HepG2 (cell line): ENCODE measurements around the gene THEM4. TPM values are rescaled to one million over a fixed set of nuclear protein-coding genes. Genes with fewer than 3 reads are reported as not detected.

ENCODE experiments used
- ATAC-seq: fragments of 200-7000 bp; cut with Tn5 transposase; 3 replicates; pipeline ENCODE4 v1.9.1; 2020; ENCODE audit warnings: mild to moderate bottlenecking, moderate library complexity
- BruUV-seq: library from RNA; stranded (reverse); fragments of 400-500 nt; replicated peaks from 2 replicates; lab custom pipeline; 2021; lab: Mats Ljungman, UMichigan
- CTCF ChIA-PET: fragments of 300-600 bp; formaldehyde crosslinking; extraction: SDS; loops from one replicate; lab custom pipeline; 2021; ENCODE audit warnings: low total read pairs, inconsistent platforms, low intra/inter-chr PET ratio; lab: Yijun Ruan, JAX
- POLR2A ChIA-PET: fragments of 350-600 bp; sonication (Branson Sonifier 250); formaldehyde crosslinking; loops from one replicate; lab custom pipeline; 2020; ENCODE audit warnings: antibody characterized with exemption, inconsistent platforms; lab: Yijun Ruan, JAX
- DNase-seq: peaks from one replicate; pipeline ENCODE4 v3.0.0-alpha.2; 2015; ENCODE audit warnings: low spot score
- FAIRE-seq: peaks from 3 replicates; lab custom pipeline; 2011; peaks lifted over from hg19 to GRCh38; lab: Jason Lieb, UNC
- H2AFZ ChIP-seq: one replicate; pipeline ENCODE4 v1.6.1; 2011; ENCODE audit warnings: low read length, inconsistent platforms
- H3K27ac ChIP-seq: fragments of 300-600 bp; 3 replicates; pipeline ENCODE4 v1.8.0; 2011; ENCODE audit warnings: mixed run types, mild to moderate bottlenecking, mixed read lengths, low read length, inconsistent platforms; ENCODE audit not compliant: insufficient read depth; ENCODE audit errors: extremely low read length
- H3K27me3 ChIP-seq, 2 experiments: fragments of 200-600 bp in 1 of 2; 2 replicates in 1 of 2; 3 replicates in 1 of 2; pipeline versions ENCODE4 v1.6.0 to v1.8.0; 2011; ENCODE audit warnings: low read length in 2 of 2, mild to moderate bottlenecking in 2 of 2, moderate library complexity in 2 of 2, inconsistent platforms in 1 of 2; ENCODE audit not compliant: insufficient read depth in 2 of 2, control insufficient read depth in 1 of 2
- H3K36me3 ChIP-seq, 2 experiments: fragments of 200-600 bp in 1 of 2; replicated peaks in 1 of 2; 2 replicates in 1 of 2; 3 replicates in 1 of 2; pipeline versions ENCODE4 v1.5.1 to v1.8.0; 2011; ENCODE audit warnings: low read length in 2 of 2, inconsistent platforms in 1 of 2; ENCODE audit not compliant: insufficient read depth in 2 of 2, control insufficient read depth in 1 of 2
- H3K4me1 ChIP-seq: 2 replicates; pipeline ENCODE4 v1.5.1; 2012; ENCODE audit warnings: low read length, inconsistent platforms; ENCODE audit not compliant: insufficient read depth
- H3K4me2 ChIP-seq: 2 replicates; pipeline ENCODE4 v1.6.0; 2011; ENCODE audit warnings: low read depth, low read length, inconsistent platforms
- H3K4me3 ChIP-seq, 3 experiments: fragments of 200-600 bp in 1 of 3; sonication (generic), shearing (Covaris generic) in 1 of 3; replicated peaks in 1 of 3; 2 replicates each; pipeline ENCODE4 v1.5.1; 2011 to 2016; ENCODE audit warnings: low read length in 3 of 3, inconsistent platforms in 2 of 3, low read depth in 2 of 3, mild to moderate bottlenecking in 2 of 3, control low read depth in 1 of 3, mixed read lengths in 1 of 3; ENCODE audit not compliant: insufficient read depth in 1 of 3
- H3K79me2 ChIP-seq: one replicate; pipeline ENCODE4 v1.6.1; 2011; ENCODE audit warnings: low read length, inconsistent platforms; ENCODE audit not compliant: insufficient read depth
- H3K9ac ChIP-seq: 2 replicates; pipeline ENCODE4 v1.6.0; 2011; ENCODE audit warnings: mild to moderate bottlenecking, low read depth, low read length, inconsistent platforms; ENCODE audit not compliant: insufficient read depth
- H3K9me3 ChIP-seq: 2 replicates; pipeline ENCODE4 v1.5.1; 2012; ENCODE audit warnings: mild to moderate bottlenecking, low read length
- H4K20me1 ChIP-seq: 2 replicates; pipeline ENCODE4 v1.6.0; 2011; ENCODE audit warnings: inconsistent platforms, mild to moderate bottlenecking, low read length, moderate library complexity; ENCODE audit not compliant: insufficient read depth
- AKAP8 ChIP-seq: sonication (generic); formaldehyde crosslinking; IDR thresholded peaks from 2 replicates; pipeline ENCODE4 v1.5.1; 2020; ENCODE audit warnings: mild to moderate bottlenecking, missing genetic modification reagents
- FOXK1 ChIP-seq: sonication (generic); formaldehyde crosslinking; IDR thresholded peaks from 2 replicates; pipeline ENCODE4 v1.4.0; 2020; ENCODE audit warnings: low read depth, missing genetic modification reagents, borderline replicate concordance
- SMYD3 ChIP-seq: sonication (generic); formaldehyde crosslinking; IDR thresholded peaks from 2 replicates; pipeline ENCODE4 v1.8.1; 2023; ENCODE audit warnings: mild to moderate bottlenecking, missing genetic modification reagents
- ZNF546 ChIP-seq: sonication (generic); formaldehyde crosslinking; conservative IDR thresholded peaks from 2 replicates; pipeline ENCODE4 v1.8.1; 2023; ENCODE audit warnings: mild to moderate bottlenecking, missing genetic modification reagents
- in situ Hi-C: cut with HindIII; loops from 2 replicates; pipeline ENCODE4 v1.10.0; 2017; ENCODE audit warnings: low pct_unique_long_range_greater_than_20kb; ENCODE audit not compliant: extremely low pct_ligation_motif_present
- intact Hi-C: fragments of 100-400 bp; cut with micrococcal nuclease; formaldehyde crosslinking; loops from one replicate; pipeline ENCODE4 v1.10.0; 2022; ENCODE audit not compliant: unreplicated experiment
- polyA plus RNA-seq, 8 experiments: library from polyadenylated mRNA; depleted of rRNA in 3 of 8; stranded (reverse) in 7 of 8; unstranded in 1 of 8; fragments of >200 nt; fragmentation: Illumina TruSeq in 4 of 8; extraction: Trizol in 4 of 8; gene quantifications; 2 replicates each; pipeline versions ENCODE4 v1.2.1 to v1.2.3, GENCODE V29; 2011 to 2016; ENCODE audit warnings: low read depth in 4 of 8, missing spikeins in 1 of 8, mixed read lengths in 1 of 8; ENCODE audit not compliant: insufficient read depth in 1 of 8
- total RNA-seq, 5 experiments: library from RNA; depleted of rRNA; stranded (reverse); fragments of >200 nt; fragmentation: Illumina TruSeq; extraction: Trizol; gene quantifications; 2 replicates each; pipeline ENCODE4 v1.2.3, GENCODE V29; 2016; ENCODE audit warnings: low read depth in 1 of 5
- TF ChIP-seq, protein P1 (sequence below): IDR thresholded peaks from 2 replicates; pipeline ENCODE4 v1.6.1; 2016; ENCODE audit warnings: mild to moderate bottlenecking

Gene THEM4
- total and polyA plus RNA-seq, 2 of the 13 experiments (the other 11 are each of a cell fraction or from before 2014, with no cell fraction given) = 10.9 to 13.9 TPM

GRCh38 chr1:151841141-151841540 lies 68.2 kb downstream of the THEM4 start (continued):
- TF ChIP-seq AKAP8 (CRISPR knock-in tag) = no peak
- TF ChIP-seq SMYD3 (CRISPR knock-in tag) = no peak
- no peak for TF ChIP-seq ZNF546 (CRISPR knock-in tag)

DNA sequence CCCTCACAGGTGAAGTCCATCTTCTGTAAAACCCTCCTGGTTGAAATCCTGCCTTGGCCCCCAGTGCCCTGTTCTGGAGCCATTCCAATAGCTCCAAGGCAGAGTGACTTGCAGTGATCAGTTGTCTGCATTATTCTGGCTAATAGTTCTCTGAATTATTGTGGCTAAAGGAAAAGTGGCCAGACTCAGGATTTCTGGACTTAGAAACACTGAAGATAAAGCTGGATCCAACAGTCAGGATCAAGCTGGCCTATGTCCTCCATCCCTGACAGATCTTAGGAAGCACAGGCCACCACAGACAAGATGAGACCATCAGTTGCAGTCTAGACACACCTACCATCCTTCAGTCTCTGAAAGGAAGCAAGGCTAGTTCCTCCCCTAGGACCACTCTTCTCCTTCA lies 68.9 kb downstream of the THEM4 start:
- Histone ChIP-seq H3K9ac (peak overlapping the region; percentile 58; the same call in 1 of the 2 replicates), H3K4me1 (peaks cover 51% of the 10 kb centered on the region), H3K36me3 (no peaks in the 10 kb centered on the region), H3K4me3 (peak overlapping the region in 1 of 3 experiments; percentile 56; a peak in 3 of 6 replicates), H3K9me3 (no peaks in the 10 kb centered on the region), H3K4me2 (peak overlapping the region; percentile 66), H3K27me3 (peaks cover 0 to 6% of the 10 kb centered on the region in 2 experiments; a peak in 2 of 5 replicates), H4K20me1 (no peaks in the 10 kb centered on the region), H3K79me2 (no peaks in the 10 kb centered on the region), H2AFZ (no peak overlapping the region), H3K27ac (no peak overlapping the region)
- no peak for DNase-seq
- ChIA-PET POLR2A (interaction anchor here (1.2 to 1.4 kb wide), 5 partner anchors 10 to 300 kb away, joined by 3 to 10 read pairs (median 6); partner anchors contain the start of genes MRPL9 and TUFT1), CTCF (no interaction called here)
- no peak for TF ChIP-seq FOXK1 (CRISPR knock-in tag)
- TF ChIP-seq, protein P1, sequence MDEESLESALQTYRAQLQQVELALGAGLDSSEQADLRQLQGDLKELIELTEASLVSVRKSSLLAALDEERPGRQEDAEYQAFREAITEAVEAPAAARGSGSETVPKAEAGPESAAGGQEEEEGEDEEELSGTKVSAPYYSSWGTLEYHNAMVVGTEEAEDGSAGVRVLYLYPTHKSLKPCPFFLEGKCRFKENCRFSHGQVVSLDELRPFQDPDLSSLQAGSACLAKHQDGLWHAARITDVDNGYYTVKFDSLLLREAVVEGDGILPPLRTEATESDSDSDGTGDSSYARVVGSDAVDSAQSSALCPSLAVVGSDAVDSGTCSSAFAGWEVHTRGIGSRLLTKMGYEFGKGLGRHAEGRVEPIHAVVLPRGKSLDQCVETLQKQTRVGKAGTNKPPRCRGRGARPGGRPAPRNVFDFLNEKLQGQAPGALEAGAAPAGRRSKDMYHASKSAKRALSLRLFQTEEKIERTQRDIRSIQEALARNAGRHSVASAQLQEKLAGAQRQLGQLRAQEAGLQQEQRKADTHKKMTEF = no peak
- intact Hi-C loops = no loop called here
- BruUV-seq = TSS peak; percentile 64
- no peak for FAIRE-seq
- ATAC-seq = no peak
- in situ Hi-C loops = no loop called here
